Muscle of back (tissue), 11 donors: Measurements from ENCODE around the gene HAS3. TPM values are rescaled to one million over a fixed set of nuclear protein-coding genes. Genes with fewer than 3 reads are reported as not detected.
"Not testable (repeated sequence)": the region's sequence is repeated elsewhere in the genome, so short reads cannot be mapped to it uniquely, and the experiment has no call there.

Source experiments
- DNase-seq, 3 donors: peaks; one replicate each; pipeline versions ENCODE4 v3.0.0 to v3.0.0-alpha.2; 2013
- polyA plus RNA-seq, 10 donors: library from polyadenylated mRNA; unstranded; fragments of 120-200 nt; gene quantifications; one replicate each; pipeline ENCODE4 v1.2.1, GENCODE V29; 2013; ENCODE audit not compliant: insufficient read length in 10 of 10

The HAS3 gene
- polyA plus RNA-seq, 10 donors = 1.4 to 5.3 (median 2.1) TPM

GRCh38 chr16:69115361-69115760 lies 9.9 kb downstream of the HAS3 start:
- DNase-seq = no peak

- DNase-seq = no peak
These were observed 10.4 kb downstream of the HAS3 start for GRCh38 chr16:69115837-69116236.

- DNase-seq = no peak
These were observed 10.9 kb downstream of the HAS3 start for GRCh38 chr16:69116256-69116875.

GRCh38 chr16:69116906-69117305 lies 11.5 kb downstream of the HAS3 start:
- DNase-seq = no peak

- no peak for DNase-seq
These were observed 13.0 kb downstream of the HAS3 start for GRCh38 chr16:69118468-69118867.

- no peak for DNase-seq
These were observed 13.5 kb downstream of the HAS3 start for GRCh38 chr16:69118994-69119393.

GRCh38 chr16:69119536-69119935 lies 14.1 kb downstream of the HAS3 start:
- DNase-seq = no peak

- no peak for DNase-seq
These were observed 14.7 kb downstream of the HAS3 start for GRCh38 chr16:69120096-69120664.

GRCh38 chr16:69123910-69124309 lies 18.5 kb downstream of the HAS3 start:
- DNase-seq = peak; percentile 54 to 74 (median 58)

- not testable (repeated sequence) for DNase-seq
These were observed 19.0 kb downstream of the HAS3 start for GRCh38 chr16:69124406-69124805.

GRCh38 chr16:69124961-69125360 lies 19.5 kb downstream of the HAS3 start:
- not testable (repeated sequence) for DNase-seq

GRCh38 chr16:69126221-69126620 lies 20.8 kb downstream of the HAS3 start:
- no peak for DNase-seq

- DNase-seq = not testable (repeated sequence)
These were observed 21.3 kb downstream of the HAS3 start for GRCh38 chr16:69126801-69127200.

GRCh38 chr16:69127966-69128510 lies 22.6 kb downstream of the HAS3 start:
- DNase-seq = no peak

GRCh38 chr16:69130461-69130860 lies 25.0 kb downstream of the HAS3 start:
- no peak for DNase-seq

- peak; percentile 33 to 75 (median 58) for DNase-seq
These were observed 25.9 kb downstream of the HAS3 start for GRCh38 chr16:69131167-69131838.

GRCh38 chr16:69131839-69132423 lies 26.5 kb downstream of the HAS3 start:
- DNase-seq = peak; percentile 75 to 92 (median 88)

- peak; percentile 79 to 94 (median 88) for DNase-seq
These were observed 27.2 kb downstream of the HAS3 start, which contains the start of the genes CHTF8 and UTP4 for GRCh38 chr16:69132424-69133252. Gene CHTF8, minus strand, starts transcription at chr16:69132588. Its CDS starts 11,130 bp downstream, at chr16:69121458. Gene UTP4, plus strand, starts transcription at chr16:69132649. Its CDS starts 811 bp downstream, at chr16:69133460.

- no peak for DNase-seq
These were observed 28.0 kb downstream of the HAS3 start for GRCh38 chr16:69133373-69133954.

- no peak for DNase-seq
These were observed 33.2 kb downstream of the HAS3 start for GRCh38 chr16:69138608-69139007.

- DNase-seq = not testable (repeated sequence)
These were observed 34.0 kb downstream of the HAS3 start for GRCh38 chr16:69139464-69139863.
